ENCODE results near the gene USP3.
A peak's percentile ranks its signal among the peaks of the same experiment; 100 is the strongest.

Gene USP3

DNA sequence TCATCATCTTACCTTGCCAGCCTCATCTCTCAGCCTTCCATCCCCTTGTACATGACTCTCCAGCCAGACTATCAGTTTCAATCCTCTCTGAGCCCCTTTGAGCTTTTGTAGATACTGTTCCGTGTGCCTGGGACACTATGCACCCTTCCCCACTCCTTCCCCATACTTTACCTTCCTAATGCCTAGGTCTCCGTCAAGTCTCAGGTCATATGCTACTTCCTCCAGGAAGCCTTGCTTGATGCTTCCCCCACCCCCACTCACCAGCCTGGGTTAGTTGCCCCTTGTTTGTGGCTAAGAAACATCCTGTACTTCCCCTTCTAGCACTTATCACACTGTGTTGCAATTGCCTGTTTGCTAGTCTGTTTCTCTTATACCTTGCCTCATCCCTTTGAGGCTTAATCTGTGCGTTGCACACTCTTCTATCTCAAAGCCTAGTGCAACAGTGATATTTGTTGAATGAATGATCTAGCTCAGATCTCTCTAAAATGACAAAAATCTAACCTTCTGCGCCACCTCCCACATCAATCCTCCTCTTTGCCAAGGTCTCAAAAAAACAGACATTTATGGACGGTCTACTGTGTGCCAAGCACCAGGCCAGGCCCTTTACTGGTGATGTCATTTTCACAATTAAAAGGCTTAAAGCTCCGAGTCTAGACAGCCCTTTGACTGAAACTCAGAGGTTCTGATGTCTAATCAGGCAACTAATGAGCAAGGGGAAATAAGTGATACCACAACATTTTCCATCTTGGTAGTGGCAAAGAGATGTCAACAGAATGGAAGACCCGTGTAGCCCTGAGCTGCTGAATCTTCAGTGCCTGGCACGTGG lies 6.5 kb upstream of the USP3 start:
- DNase-seq (ENCODE audit: low read depth), result no peak

DNA sequence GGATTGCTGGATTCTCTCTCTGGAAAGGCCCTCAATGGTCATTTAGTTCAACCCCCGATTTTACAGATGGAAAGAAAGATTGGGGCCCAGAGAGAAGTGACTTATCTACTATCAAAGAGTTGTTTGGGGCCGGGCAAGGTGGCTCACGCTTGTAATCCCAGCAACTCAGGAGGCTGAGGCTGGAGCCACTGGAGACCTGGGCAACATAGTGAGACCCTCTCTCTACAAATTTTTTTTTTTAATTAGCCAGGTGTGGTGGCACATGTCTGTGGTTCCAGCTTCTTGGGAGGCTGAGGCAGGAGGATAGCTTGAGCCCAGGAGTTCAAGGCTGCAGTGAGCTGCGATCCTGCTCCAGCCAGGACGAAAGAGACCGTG lies 5.2 kb upstream of the USP3 start:
- no peak for DNase-seq (ENCODE audit: low read depth)

DNA sequence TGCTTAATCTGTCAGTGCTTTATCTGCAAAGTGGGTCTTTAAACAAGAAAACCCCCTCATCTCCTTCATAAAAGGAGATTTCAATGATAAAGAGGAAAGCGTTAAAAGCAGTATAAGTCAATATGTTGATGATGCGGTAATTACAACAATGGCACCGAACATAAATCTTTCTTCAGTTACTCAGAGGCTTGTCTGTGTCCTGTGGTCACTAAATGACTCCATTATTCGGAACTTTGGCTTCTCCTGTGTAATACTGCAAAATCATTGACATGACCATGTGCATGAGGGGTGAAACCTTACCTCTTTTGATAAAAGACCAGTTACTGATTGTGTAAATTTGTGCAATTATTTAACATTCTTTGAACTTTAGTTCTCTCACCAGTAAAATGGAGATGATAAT lies 4.8 kb upstream of the USP3 start:
- no peak for DNase-seq (ENCODE audit: low read depth)

DNA sequence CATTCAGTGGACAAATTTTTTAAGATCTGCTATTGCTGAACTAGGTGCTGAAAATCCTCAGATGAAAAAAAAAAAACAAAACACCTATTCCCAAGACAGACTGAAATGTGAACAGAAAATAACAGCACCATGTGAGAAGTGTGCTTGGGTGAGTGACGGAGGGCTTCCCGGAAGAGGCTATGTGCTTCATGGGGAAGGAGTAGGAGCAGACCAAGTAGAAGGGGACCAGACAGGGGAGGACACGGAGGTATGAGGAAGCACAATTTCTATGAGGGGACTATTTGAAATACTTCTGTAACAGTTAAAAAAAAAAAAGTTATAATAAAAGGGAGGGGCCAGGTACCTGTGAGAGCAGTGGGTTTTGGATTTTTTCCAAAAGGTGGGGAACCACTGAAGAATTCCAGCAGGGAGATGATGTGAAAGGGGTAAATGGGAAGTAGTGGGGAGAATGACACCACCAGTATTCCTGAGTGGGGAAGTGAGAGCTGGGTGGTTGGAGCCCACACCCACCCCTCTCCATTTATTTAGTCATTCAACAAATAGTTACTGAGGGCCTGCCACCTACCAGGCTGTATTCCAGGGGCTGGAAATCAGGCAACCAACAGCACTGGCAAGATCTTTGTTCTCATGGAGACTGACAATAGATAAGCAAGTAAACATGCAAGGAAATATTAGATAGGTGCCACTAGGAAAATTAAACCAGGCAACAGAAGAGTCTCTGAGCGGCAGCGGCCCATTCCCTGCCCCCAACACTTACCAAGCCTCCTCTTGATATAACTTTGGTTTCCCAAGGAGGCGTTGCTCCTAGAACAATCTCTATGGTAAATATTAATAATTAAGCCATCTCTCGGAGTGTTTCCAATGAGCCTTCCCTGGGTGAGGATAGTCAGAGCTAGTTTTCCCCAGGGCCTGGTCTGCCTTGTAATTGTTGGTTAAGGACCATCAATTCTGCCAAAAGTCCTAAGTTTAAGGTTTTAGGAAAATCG lies 3.8 kb upstream of the USP3 start:
- DNase-seq (ENCODE audit: low read depth), result no peak

DNA sequence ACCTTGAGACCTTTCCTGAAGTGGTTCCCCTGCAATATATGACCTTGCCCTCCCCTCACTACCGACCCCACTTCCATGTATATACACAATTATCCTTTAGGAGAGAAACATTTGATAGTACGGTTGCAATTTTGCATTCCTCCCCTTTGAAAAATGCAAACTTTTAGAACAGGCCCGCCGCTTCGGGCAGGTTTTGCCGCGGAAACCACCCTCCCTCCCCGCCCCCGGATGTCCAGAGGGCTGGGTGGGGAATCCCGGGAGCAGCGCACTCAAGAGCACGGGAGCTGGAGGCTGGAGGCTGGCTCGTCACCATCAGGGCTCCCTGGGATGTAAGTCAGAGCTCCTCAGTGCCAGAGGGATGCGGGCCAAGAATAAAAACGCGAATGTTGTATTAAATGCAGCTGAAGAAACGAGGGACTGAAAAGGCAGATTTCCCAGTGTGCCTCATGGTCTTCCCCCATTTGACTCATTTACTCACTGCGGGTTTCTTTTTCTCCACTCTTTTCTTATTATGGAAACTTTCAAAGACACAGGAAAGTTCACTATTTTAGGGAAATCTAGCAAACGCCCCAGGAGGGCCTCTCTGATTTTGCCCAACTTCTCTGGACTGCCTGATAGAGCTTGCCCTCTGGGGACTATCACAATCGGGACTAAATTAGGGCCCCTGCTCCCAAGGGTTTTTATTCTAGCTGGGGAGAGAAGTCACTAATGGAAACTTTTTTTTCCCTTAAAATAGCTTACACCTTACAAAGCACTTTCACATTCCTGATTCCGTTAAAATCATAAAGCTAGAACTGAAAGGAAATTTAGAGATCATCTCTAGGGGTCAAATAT lies 2.9 kb upstream of the USP3 start:
- no peak for DNase-seq (ENCODE audit: low read depth)

DNA sequence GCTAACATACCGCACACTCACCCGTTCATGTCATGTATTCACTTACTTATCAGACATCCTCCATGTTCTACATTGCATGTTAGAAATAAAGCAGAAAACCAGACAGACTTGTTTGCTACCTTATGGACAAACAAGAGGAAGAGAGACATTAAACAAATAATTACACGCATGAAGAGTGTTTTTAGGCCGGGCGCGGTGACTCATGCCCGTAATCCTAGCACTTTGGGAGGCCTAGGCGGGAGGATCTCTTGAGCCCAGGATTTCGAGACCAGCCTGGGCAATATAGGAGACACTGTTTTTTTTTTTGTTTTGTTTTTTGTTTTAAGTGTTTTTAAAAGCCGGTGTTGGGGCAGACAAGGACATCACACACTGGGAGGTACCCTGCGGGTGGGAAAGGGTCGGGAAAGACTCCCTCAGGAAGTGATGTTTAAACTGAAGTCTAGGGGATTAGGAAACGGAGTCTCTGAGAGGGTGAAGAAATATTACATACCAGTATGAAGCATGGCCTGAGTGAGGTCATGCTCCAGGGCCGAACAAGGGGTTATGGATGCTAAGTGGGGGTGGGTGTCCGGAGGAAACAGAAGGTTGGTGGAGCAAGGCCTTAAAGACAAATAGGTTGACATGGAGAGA lies 2.1 kb upstream of the USP3 start:
- no peak for DNase-seq (ENCODE audit: low read depth)

DNA sequence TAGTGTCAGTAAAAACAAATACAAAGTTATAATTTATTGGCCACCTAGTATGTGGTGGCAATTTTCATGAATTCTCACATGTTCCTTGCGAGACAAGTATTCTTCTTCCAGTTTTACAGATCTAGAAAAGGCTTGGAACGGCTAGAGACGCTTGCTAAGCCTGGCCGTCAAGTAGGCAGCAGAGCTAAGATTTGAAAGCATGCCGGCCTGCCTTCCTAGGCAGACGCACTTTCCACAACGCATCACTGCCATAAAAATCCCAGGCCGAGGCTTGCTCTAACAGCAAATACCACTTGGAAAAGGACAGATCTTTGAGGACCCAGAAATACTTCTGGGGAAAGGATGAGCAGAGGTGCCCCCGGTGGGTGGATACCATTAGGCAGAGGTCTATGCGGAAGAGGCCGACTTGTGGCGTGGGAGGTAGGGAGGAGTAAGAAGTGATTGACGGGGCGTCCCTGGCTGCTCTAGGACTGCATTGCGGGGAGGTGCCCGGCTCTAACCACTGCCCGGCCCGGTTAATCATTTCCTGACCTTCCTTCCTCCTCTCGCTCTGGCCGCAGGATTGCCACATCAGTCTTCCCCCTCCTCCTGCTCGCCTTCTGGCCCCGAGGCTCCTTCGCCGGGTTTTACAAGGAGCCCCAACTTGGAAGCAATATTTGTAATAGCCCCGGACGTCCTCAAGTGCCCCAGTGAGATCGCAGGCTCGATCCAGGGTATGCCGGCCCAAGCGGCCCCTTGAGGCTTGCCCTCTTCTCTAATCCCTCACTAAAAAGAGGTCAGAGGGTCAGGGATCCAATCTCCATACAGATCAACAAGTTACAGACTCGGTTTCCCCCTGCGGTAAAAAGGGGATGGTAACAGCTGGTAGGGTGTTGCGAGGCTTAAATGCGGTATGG lies 1.3 kb upstream of the USP3 start:
- peak; percentile 28 for DNase-seq (ENCODE audit: low read depth)

DNA sequence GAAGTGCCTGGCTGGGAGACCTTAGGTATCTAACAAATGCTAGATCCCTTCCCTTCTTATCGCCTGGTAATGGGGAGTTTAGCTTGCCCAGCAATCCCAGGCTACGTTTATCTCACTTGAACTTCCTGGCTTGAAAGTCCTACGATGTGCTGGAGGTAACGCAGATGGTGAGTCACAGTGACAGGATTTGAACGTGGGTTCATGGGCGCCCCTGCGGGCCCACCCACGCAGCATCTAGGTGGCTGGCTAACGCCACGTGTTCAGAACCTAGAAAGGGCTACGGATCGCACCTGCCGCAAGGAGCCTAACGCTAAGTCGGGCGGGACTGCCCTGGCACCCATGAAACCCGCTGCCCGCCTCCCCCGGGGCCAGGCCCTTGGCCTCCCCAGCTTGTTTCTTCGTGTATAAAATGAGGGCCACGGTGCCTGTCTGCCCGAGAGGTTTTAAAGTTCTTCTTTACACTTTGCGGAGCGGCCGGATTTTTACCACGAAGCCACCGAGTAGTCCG lies 600 bp upstream of the USP3 start:
- peak; percentile 59 for DNase-seq (ENCODE audit: low read depth)

DNA sequence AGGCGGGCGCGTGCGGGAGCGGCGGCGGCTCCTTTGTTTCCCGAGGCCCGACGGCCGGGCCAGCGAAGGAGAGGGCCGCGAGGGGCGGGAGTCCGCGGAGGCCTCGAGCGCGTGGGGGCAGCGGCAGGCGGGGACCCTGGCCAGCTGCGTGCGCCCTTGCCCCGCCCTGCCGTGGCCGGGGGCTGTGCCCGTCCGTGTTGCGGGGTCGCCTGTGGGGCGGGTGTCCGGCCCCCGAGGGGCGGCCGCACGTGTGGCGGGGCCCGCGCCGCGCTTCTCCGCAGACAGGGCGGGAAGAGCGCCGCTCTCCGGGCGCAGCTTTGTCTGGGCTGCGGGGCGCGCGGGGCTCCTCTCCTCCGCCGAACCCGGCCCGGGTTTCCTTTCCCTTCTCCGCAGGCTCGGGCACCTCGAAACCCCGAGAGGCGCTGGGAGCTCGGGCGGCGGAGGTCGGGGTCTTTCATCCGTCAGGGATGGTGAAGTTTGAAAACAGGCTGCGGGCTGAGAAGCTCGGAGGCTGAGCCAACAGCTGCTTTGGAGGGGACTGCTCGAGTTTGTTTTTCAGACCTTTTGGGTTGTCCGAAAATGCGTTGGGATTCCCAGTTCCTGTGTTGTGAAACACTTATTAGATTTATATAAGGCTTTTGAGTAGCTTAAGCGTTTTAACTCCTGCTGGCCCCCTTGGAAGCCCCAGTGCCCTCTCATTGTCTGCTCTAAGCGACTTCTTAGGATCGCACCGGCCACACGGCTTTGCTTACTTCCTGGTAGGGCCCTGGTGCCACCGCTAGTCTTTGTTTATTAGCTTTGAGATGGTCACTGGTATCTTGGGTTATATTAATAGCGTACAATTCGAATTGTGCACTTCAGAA lies 817 bp downstream of the USP3 start:
- DNase-seq (ENCODE audit: low read depth), result no peak

DNA sequence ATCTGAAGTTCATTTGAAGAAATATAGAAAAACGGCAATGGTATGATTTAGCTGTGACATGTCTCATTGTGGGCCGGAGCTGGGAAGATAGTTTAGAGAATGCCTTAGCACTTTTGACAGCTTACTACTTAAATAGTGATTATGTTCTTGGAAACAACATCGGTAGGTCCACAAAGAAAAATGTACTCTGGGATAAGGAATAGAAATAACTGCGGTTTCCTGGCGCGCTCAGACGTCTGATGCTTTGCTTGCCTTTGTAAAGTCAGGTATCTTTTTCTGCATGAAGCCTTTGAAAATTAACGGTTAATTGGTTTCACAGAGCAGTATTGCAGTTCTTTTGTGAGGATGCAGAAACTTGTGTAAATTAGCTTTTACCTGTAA lies 1.4 kb downstream of the USP3 start:
- DNase-seq (ENCODE audit: low read depth), result no peak

DNA sequence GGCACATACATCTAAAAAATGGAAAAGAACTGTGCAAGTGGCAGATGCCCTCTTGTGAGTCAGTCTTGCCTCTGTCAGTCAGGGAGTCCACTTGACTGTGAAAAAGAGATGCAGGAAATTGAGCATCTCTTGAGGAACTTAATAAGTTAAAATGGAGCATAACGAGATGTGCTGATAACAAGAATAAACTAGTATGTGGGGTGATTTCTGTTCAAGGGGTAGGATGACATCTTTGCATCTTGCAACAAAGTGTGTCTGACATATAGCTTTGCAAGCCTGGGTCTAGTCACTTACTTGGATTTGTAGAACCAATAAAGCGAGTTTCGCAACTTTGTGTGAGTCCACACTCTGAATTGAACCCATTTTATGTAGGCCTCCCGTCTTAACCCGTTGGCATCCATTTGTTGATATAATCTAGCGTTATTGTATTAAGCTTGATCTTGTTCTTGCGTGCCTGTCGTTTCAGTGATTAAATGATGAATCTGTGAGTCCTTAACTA lies 2.2 kb downstream of the USP3 start:
- no peak for DNase-seq (ENCODE audit: low read depth)

DNA sequence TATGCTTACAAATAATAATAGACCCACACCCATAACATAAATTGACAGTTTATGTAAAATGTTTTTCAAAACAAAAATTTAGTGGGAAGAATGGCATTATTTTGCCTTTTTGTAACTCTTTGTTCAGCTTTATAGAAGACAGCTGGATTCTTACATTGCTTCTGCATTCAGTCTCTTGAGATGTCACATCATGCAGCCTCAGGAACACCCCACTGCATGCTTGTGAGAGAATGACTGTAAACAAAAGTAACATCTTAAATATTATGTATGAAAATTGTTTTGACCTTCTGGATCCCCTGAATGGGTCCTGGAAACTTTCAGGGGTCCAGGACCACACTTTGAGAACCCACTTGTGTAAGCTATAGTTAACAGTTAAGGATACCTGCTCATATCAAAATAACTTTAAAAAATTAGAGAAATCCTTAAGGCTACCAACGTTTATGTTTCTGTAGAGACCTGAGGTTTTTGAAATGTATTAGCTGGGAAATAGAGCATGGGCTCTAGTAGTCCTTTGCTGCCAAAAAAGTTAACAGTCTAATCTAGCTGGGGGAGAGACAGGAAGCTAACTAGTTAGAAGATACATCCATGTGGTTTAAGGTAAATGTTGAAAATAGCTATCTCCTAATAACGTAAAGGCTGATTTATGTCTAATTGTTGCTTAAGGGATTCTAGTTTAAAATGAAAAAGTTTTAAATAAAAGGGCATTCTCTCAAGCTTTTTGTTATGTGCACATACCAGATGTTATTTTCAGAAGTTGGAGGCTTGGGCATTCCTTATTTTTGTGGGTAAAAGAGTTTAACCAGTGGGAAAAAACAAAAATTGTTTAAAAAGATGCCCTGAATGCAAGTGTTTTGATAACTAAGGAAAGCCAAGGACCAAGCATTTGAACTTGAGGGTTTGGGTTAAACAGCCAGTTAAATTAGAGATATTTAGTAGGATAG lies 3.8 kb downstream of the USP3 start:
- no peak for DNase-seq (ENCODE audit: low read depth)

DNA sequence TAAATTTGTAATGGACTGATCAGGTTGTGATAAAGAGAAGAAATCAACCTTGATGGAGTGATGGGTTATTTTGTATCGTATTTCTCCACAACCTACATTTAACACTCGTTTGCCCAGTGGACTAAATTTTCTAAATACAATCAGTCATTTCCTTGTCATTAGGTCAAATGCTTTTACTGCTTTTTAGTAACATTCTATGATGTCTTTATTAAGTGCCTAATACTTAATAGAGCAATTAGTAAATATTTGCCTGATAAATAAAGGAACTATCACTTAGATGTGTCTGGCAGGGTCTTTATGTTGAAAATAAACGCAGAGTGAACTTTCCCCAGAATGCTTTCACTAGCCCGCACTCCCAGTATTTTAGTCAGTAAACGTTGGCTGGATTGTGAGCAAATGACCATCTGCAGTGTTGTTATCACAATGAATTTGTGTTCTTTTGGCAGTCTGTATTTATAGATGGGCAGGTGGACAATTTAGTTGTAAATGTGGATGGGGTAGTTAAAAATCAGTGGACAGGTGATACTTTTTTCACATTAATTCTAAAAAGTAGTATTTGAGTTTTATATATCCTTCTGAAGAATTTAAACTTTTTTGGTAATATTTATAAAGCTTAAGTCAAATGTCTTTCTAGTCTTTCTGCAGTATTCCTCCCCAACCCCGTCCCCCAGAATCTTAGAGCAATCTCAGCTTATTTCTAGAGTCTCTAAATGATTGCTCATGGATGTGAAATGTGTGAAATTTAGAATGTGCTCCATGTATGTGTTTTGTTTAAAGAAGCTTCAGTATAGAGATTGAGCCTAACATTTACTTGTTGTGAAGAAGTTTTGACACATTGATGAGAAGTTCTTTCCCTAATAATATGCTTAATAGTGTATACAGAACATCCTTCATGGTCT lies 4.9 kb downstream of the USP3 start:
- DNase-seq (ENCODE audit: low read depth), result no peak

DNA sequence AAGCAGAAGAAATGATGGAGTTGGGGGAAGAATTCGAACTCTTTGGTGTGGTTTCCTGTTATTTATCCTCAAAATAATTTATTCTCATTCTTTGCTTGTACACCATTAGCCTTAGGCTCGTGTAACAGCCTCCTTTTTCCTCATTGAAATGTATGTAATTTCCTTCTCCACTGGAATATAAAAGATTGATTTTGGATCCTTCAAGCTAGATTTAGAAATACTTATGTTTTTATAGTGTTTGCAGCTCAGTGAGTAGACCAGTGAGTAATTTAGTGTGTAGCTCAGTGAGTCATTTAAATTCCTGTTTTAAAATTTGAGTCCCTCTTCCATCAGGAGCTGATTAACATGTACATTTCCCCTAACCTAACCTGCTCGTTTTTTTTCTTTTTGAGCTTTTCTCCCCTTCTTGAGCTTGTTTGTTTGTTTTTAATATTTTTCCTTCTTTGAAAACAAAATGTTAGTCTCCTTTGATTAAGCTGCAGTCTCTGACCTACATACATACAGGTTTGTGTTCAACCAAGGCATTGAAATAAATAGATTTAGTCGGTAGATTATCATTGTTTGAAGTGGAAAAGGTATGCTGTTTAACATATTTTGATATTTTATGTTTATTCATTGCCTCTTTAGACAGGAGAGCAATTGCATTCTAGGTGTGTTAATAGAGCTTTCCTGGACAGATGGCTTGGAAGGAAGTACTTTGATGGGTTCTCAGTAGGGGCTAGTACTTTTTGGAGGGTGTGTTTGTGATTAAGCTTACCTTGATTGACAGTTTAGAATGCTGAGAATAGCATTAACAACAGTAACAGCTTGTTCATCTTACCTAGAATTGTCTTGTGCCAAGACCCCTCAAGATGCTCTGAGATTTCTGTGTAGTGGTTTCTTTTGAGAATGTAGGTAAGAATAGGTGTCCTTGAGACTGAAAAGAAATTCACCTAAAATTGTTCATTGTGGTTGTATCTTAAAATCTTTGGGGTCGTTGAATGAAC lies 5.9 kb downstream of the USP3 start:
- DNase-seq (ENCODE audit: low read depth), result no peak

DNA sequence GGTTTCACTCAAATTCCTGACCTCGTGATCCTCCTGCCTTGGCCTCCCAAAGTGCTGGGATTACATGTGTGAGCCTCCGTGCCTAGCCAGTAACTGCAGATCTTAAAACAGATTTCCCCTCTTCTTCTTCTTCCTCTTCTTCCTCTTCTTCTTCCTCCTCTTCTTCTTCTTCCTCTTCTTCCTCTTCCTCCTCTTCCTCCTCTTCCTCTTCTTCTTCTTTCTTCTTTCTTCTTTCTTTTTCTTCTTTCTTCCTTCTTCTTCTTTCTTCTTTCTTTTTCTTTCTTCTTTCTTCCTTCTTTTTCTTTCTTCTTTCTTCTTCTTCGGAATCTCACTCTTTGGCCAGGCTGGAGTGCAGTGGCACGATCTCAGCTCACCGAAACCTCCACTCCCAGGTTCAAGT lies 7.8 kb downstream of the USP3 start:
- DNase-seq (ENCODE audit: low read depth), result no peak

DNA sequence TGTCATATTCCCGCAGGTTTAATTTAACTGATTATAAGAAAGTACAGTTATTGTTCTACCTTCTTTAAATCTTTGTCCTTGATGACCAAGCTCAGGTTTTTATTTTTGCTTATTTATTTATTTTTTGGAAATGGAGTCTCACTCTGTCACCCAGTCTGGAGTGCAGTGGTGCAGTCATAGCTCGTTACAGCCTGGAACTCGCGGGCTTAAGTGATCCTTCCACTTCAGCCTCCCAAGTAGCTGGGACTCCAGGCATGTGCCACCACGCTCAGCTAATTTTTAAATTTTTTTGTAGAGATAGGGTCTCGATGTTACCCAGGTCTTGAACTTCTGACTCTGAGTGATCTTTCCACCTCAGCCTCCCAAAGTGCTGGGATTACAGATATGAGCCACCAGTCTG lies 8.9 kb downstream of the USP3 start:
- DNase-seq (ENCODE audit: low read depth), result no peak
